Sigmoid colon (tissue), 7 donors: ENCODE measurements around the gene ACP3. TPM values are rescaled to one million over a fixed set of nuclear protein-coding genes. Genes with fewer than 3 reads are reported as not detected.

Source experiments
- DNase-seq: peaks from one replicate; pipeline ENCODE4 v3.0.0-alpha.2; 2019
- H3K27ac ChIP-seq, 4 donors: fragments of 200-600 bp; sonication (generic); one replicate each; pipeline ENCODE4 v1.5.1; 2016 to 2019; ENCODE audit warnings: mild to moderate bottlenecking in 1 of 4
- H3K27me3 ChIP-seq, 3 donors: fragments of 200-600 bp; sonication (generic); one replicate each; pipeline ENCODE4 v1.5.1; 2019; ENCODE audit warnings: mild to moderate bottlenecking in 1 of 3
- H3K36me3 ChIP-seq, 4 donors: fragments of 200-600 bp; sonication (generic); one replicate each; pipeline ENCODE4 v1.5.1; 2016 to 2019
- H3K4me1 ChIP-seq, 4 donors: fragments of 200-600 bp; sonication (generic); one replicate each; pipeline ENCODE4 v1.5.1; 2017 to 2019
- H3K4me3 ChIP-seq, 4 donors: fragments of 200-600 bp; sonication (generic); one replicate each; pipeline ENCODE4 v1.5.1; 2017 to 2019; ENCODE audit warnings: mild to moderate bottlenecking in 2 of 4, moderate library complexity in 1 of 4
- H3K9me3 ChIP-seq, 4 donors: fragments of 200-600 bp in 3 of 4; sonication (generic) in 3 of 4; one replicate each; pipeline versions ENCODE4 v1.5.1 to v1.6.1; 2013 to 2019
- EP300 ChIP-seq, 4 donors: sonication (generic); formaldehyde crosslinking; IDR thresholded peaks; one replicate each; pipeline ENCODE4 v1.6.1; 2017; ENCODE audit warnings: antibody characterized with exemption in 4 of 4
- POLR2A ChIP-seq, 2 donors: fragments of 450-650 bp; IDR thresholded peaks; one replicate each; pipeline ENCODE4 v1.6.1; 2016; ENCODE audit warnings: antibody characterized with exemption in 2 of 2, mild to moderate bottlenecking in 2 of 2, moderate library complexity in 2 of 2
- POLR2AphosphoS5 ChIP-seq, 4 donors: sonication (generic); formaldehyde crosslinking; IDR thresholded peaks; one replicate each; pipeline ENCODE4 v1.6.1; 2017; ENCODE audit warnings: antibody characterized with exemption in 4 of 4
- WGBS, 2 donors: extraction: QIAGEN DNeasy Blood & Tissue Kit; methylation state at CpG; one replicate each; pipeline ENCODE4 v1.1.7; 2013; 5-methylcytosine and 5-hydroxymethylcytosine counted together
- intact Hi-C: fragments of 100-400 bp; cut with DNase I; formaldehyde crosslinking; loops from one replicate; pipeline ENCODE4 v1.15.1; 2023
- polyA plus RNA-seq, 3 donors: library from polyadenylated mRNA; stranded (reverse); fragments of 200-250 nt; gene quantifications; one replicate each; pipeline ENCODE4 v1.2.3, GENCODE V29; 2013
- total RNA-seq, 4 donors: library from RNA; depleted of rRNA; stranded (reverse); fragments of >200 nt; gene quantifications; one replicate each; pipeline ENCODE4 v1.1.0, GENCODE V29; 2016
- TF ChIP-seq, protein P1 (sequence below), 4 experiments: fragments of 450-650 bp in 3 of 4; fragments of 200-600 bp in 1 of 4; IDR thresholded peaks; one replicate each; pipeline ENCODE4 v1.5.1; 2016 to 2019; ENCODE audit warnings: antibody characterized with exemption in 4 of 4, mild to moderate bottlenecking in 3 of 4, moderate library complexity in 2 of 4
- donor health status: healthy with polysubstance abuse.
- donor health status: Bipolar disorder and iron deficiency.
- donor health status: healthy.

The ACP3 gene
- total and polyA plus RNA-seq, 7 donors: 0.71 to 9.6 (median 1.8) TPM; not detected in 1

DNA sequence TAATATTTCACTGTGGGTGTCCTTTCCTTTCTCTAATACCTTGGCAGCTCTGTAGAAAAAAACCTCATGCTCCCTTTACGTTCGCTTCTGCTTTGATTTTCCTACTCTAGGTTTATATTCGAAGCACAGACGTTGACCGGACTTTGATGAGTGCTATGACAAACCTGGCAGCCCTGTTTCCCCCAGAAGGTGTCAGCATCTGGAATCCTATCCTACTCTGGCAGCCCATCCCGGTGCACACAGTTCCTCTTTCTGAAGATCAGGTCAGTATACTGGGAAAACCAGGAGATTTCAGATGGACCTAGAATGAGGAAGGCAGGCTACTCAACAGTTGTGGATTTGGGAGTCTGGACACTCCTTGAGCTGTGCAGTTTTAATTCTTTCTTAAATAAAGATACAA lies 14.9 kb downstream of the ACP3 start:
- 91 to 96% methylated on average over 6 of the region's 6 CpGs for WGBS, 2 donors
- no peaks in the 10 kb centered on the region for H3K27me3 ChIP-seq
- no peak for DNase-seq
- no peaks in the 10 kb centered on the region for H3K4me1 ChIP-seq
- no peaks in the 10 kb centered on the region for H3K36me3 ChIP-seq
- no peak overlapping the region for H3K27ac ChIP-seq
- intact Hi-C loops: no loop called here
- H3K9me3 ChIP-seq: no peaks in the 10 kb centered on the region
- TF ChIP-seq EP300 (IDR thresholded peaks at IDR 0.05): no peak
- TF ChIP-seq POLR2A (IDR thresholded peaks at IDR 0.05): no peak
- TF ChIP-seq, protein P1, sequence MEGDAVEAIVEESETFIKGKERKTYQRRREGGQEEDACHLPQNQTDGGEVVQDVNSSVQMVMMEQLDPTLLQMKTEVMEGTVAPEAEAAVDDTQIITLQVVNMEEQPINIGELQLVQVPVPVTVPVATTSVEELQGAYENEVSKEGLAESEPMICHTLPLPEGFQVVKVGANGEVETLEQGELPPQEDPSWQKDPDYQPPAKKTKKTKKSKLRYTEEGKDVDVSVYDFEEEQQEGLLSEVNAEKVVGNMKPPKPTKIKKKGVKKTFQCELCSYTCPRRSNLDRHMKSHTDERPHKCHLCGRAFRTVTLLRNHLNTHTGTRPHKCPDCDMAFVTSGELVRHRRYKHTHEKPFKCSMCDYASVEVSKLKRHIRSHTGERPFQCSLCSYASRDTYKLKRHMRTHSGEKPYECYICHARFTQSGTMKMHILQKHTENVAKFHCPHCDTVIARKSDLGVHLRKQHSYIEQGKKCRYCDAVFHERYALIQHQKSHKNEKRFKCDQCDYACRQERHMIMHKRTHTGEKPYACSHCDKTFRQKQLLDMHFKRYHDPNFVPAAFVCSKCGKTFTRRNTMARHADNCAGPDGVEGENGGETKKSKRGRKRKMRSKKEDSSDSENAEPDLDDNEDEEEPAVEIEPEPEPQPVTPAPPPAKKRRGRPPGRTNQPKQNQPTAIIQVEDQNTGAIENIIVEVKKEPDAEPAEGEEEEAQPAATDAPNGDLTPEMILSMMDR (IDR thresholded peaks at IDR 0.05): no peak
- no peak for TF ChIP-seq POLR2AphosphoS5 (IDR thresholded peaks at IDR 0.05)
- H3K4me3 ChIP-seq: no peak overlapping the region

- H3K27me3 ChIP-seq: no peaks in the 10 kb centered on the region
- no peaks in the 10 kb centered on the region for H3K36me3 ChIP-seq
- H3K4me3 ChIP-seq: no peak overlapping the region
- DNase-seq: no peak
- 69 to 77% methylated on average over 1 of the region's 1 CpG for WGBS, 2 donors
- H3K9me3 ChIP-seq: no peaks in the 10 kb centered on the region
- intact Hi-C loops: no loop called here
- H3K27ac ChIP-seq: no peak overlapping the region
- H3K4me1 ChIP-seq: no peaks in the 10 kb centered on the region
- no peak for TF ChIP-seq POLR2AphosphoS5 (IDR thresholded peaks at IDR 0.05)
- TF ChIP-seq EP300 (IDR thresholded peaks at IDR 0.05): no peak
- TF ChIP-seq, protein P1 (IDR thresholded peaks at IDR 0.05): no peak
- TF ChIP-seq POLR2A (IDR thresholded peaks at IDR 0.05): no peak
These were observed 15.3 kb downstream of the ACP3 start for GRCh38 chr3:132332508-132332907.

- H3K27ac ChIP-seq: no peak overlapping the region
- H3K9me3 ChIP-seq: no peaks in the 10 kb centered on the region
- H3K4me1 ChIP-seq: no peaks in the 10 kb centered on the region
- H3K27me3 ChIP-seq: no peaks in the 10 kb centered on the region
- no peaks in the 10 kb centered on the region for H3K36me3 ChIP-seq
- H3K4me3 ChIP-seq: no peak overlapping the region
- WGBS, 2 donors: 74 to 79% methylated on average over 2 of the region's 2 CpGs
- no peak for DNase-seq
- TF ChIP-seq, protein P1 (IDR thresholded peaks at IDR 0.05): no peak
- TF ChIP-seq POLR2AphosphoS5 (IDR thresholded peaks at IDR 0.05) (no peak), POLR2A (IDR thresholded peaks at IDR 0.05) (no peak), EP300 (IDR thresholded peaks at IDR 0.05) (no peak)
- intact Hi-C loops: loop anchor here (2.0 kb wide), 1 partner anchor 89 kb away; no protein-coding TSS in a partner anchor
These were observed 24.5 kb downstream of the ACP3 start for GRCh38 chr3:132341746-132342145.

DNA sequence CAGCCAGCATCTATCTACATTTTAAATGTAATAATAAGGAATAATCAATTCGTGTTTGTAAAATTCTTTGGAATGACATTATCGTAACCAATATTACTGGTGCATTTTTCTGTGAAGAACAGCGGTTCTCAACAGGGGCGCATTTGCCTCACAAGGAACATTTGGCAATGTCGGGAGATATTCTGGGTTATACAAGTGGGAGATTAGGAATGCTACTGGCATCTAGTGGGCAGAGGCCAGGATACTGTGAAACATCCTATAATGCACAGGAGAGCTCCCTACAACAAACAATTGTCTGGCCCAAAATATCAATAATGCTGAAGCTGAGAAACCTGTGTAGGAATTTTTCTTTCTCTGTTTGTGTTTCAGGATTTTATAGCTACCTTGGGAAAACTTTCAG lies 25.0 kb downstream of the ACP3 start:
- Histone ChIP-seq H3K4me3 (no peak overlapping the region), H3K9me3 (no peaks in the 10 kb centered on the region), H3K27ac (no peak overlapping the region), H3K36me3 (no peaks in the 10 kb centered on the region), H3K4me1 (no peaks in the 10 kb centered on the region), H3K27me3 (no peaks in the 10 kb centered on the region)
- WGBS, 2 donors: 62 to 79% methylated on average over 5 of the region's 5 CpGs
- intact Hi-C loops: loop anchor here (2.0 kb wide), 1 partner anchor 89 kb away; no protein-coding TSS in a partner anchor
- DNase-seq: no peak
- TF ChIP-seq POLR2AphosphoS5 (IDR thresholded peaks at IDR 0.05) (no peak), EP300 (IDR thresholded peaks at IDR 0.05) (no peak), POLR2A (IDR thresholded peaks at IDR 0.05) (no peak)

DNA sequence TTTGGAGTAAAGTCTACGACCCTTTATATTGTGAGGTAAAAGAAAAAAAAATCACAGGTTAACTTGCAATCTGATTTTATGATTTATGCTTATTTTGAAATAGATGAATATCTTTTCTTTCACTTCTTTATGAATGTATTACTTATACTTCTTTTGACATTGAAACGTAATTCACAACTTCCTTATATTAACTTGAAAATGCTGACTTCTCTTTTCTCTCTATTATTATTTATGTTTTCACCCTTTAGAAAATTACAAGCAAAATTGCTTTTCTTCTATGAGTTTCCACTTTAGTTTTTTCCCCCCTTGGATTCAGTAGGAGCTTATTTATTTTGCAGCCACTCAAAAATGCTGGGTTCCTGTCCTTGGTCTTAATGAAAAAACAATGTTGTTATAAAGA lies 25.4 kb downstream of the ACP3 start:
- no peaks in the 10 kb centered on the region for H3K4me1 ChIP-seq
- H3K27ac ChIP-seq: no peak overlapping the region
- no peaks in the 10 kb centered on the region for H3K36me3 ChIP-seq
- TF ChIP-seq POLR2AphosphoS5 (IDR thresholded peaks at IDR 0.05) (no peak), EP300 (IDR thresholded peaks at IDR 0.05) (no peak), POLR2A (IDR thresholded peaks at IDR 0.05) (no peak)
- TF ChIP-seq, protein P1 (IDR thresholded peaks at IDR 0.05): no peak
- no peak for DNase-seq
- no peaks in the 10 kb centered on the region for H3K9me3 ChIP-seq
- H3K27me3 ChIP-seq: no peaks in the 10 kb centered on the region
- intact Hi-C loops: loop anchor here (2.0 kb wide), 1 partner anchor 90 kb away; no protein-coding TSS in a partner anchor
- no peak overlapping the region for H3K4me3 ChIP-seq
- WGBS, 2 donors: 66 to 68% methylated on average over 2 of the region's 2 CpGs
